ENCODE data around the gene ST8SIA6. TPM values are rescaled to one million over a fixed set of nuclear protein-coding genes. Genes with fewer than 3 reads are reported as not detected.

The ST8SIA6 gene
- total and polyA plus RNA-seq, 9 of the 15 experiments (the other 6 are each of a cell fraction or from before 2014, with no cell fraction given) = 0.69 to 6.7 (median 5.0) TPM

DNA sequence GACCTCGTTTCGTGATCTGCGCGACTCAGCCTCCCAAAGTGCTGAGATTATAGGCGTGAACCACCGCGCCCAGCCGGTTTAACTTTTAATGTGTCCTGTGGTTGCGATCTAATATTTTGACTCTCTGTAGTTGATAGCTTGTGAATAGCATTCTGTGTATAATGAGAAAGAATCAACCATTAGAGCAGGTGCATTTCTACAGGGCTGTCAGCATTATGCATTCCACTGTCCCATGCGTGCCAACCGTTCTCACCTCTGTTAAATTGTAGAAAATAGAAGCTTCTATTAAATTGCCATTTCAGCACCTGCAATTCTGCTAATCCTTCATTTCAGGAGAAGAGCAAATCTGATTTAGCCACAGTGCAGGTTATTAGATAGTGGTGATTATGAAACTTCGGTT lies 164.6 kb downstream of the ST8SIA6 start:
- no peak overlapping the region for H3K27ac ChIP-seq (ENCODE audit: extremely low read depth, low read depth, low read length)
- TF ChIP-seq POLR2B (IDR thresholded peaks at IDR 0.05; ENCODE audit: low read depth, partially characterized antibody) = no peak
- no peak for TF ChIP-seq ZNF764 (CRISPR knock-in tag; IDR thresholded peaks at IDR 0.05; ENCODE audit: low read depth)
- no peak for TF ChIP-seq HDAC3 (IDR thresholded peaks at IDR 0.05; ENCODE audit: borderline replicate concordance, partially characterized antibody)
- TF ChIP-seq KAT7 (CRISPR knock-in tag; IDR thresholded peaks at IDR 0.05; ENCODE audit: borderline replicate concordance) = no peak
- no peak for TF ChIP-seq ELK3 (CRISPR knock-in tag; IDR thresholded peaks at IDR 0.05)
- no peak for TF ChIP-seq PCBP1 (IDR thresholded peaks at IDR 0.05; ENCODE audit: low read depth, low read length, poor library complexity, severe bottlenecking)
- no peak for TF ChIP-seq ZNF780A (CRISPR knock-in tag; IDR thresholded peaks at IDR 0.05)
- TF ChIP-seq MCM5 (IDR thresholded peaks at IDR 0.05; ENCODE audit: low read depth) = no peak
- no peak for TF ChIP-seq PML (IDR thresholded peaks at IDR 0.05; ENCODE audit: low read length)
- no peak for TF ChIP-seq CBX2 (IDR thresholded peaks at IDR 0.05; ENCODE audit: insufficient read depth, low read length, poor library complexity, severe bottlenecking)
- no peak for TF ChIP-seq CBX8 (IDR thresholded peaks at IDR 0.05; ENCODE audit: borderline replicate concordance, extremely low read depth, low read depth, low read length, poor library complexity, severe bottlenecking)
- TF ChIP-seq ARID1B (IDR thresholded peaks at IDR 0.05) = no peak
- no peak for TF ChIP-seq HMG20B (CRISPR knock-in tag; IDR thresholded peaks at IDR 0.05)
- TF ChIP-seq HLTF (IDR thresholded peaks at IDR 0.05) = no peak
- no peak for TF ChIP-seq BRCA1 (IDR thresholded peaks at IDR 0.05)
- TF ChIP-seq BRCA1 (CRISPR knock-in tag; IDR thresholded peaks at IDR 0.05) = no peak
- in situ Hi-C loops (cut with MboI) (loop anchor here (5.0 to 25.0 kb wide), 5 partner anchors 188 to 948 kb away; no protein-coding TSS in a partner anchor), intact Hi-C loops (cut with micrococcal nuclease) (loop anchor here (1.0 to 10.0 kb wide), 7 partner anchors 123 to 945 kb away; no protein-coding TSS in a partner anchor)
- no peak overlapping the region for H2AFZ ChIP-seq (ENCODE audit: low read depth, low read length)
- WGBS (ENCODE audit: insufficient coverage, low coverage, missing lambda C conversion rate) = 79% methylated on average over 8 of the region's 12 CpGs
- no peaks in the 10 kb centered on the region for H3K79me2 ChIP-seq (ENCODE audit: control insufficient read depth, insufficient read depth, low read length)
- no peaks in the 10 kb centered on the region for H4K20me1 ChIP-seq (replicated peaks; ENCODE audit: control insufficient read depth, insufficient read depth, low read length)
- H3K4me2 ChIP-seq (ENCODE audit: insufficient read depth, low read length) = no peak overlapping the region; the same call in 1 of the 2 replicates
- ATAC-seq (no peak), DNase-seq (ENCODE audit: extremely low read depth in 1 of 4, low spot score in 3 of 4) (no peak), FAIRE-seq (no peak)
- no peaks in the 10 kb centered on the region for H3K27me3 ChIP-seq (ENCODE audit: control insufficient read depth in 2 of 2, insufficient read depth in 2 of 2, low read length in 2 of 2)
- peaks cover 0 to 3% of the 10 kb centered on the region in 2 experiments; a peak in 1 of 5 replicates for H3K4me1 ChIP-seq (replicated peaks in 1 of 2; ENCODE audit: control insufficient read depth in 2 of 2, insufficient read depth in 2 of 2, low read length in 2 of 2)
- no peaks in the 10 kb centered on the region for H3K9me3 ChIP-seq (replicated peaks; ENCODE audit: control insufficient read depth, insufficient read depth, low read depth, low read length)
- CTCF ChIA-PET (ENCODE audit: low intra/inter-chr PET ratio) = interaction anchor here (0.7 kb wide), 1 partner anchor 583 kb away, joined by 3 read pairs; no protein-coding TSS in a partner anchor
- no peak overlapping the region for H3K9ac ChIP-seq (ENCODE audit: insufficient read depth in 1 of 2, low read depth in 2 of 2, low read length in 2 of 2)
- H3K9me1 ChIP-seq (ENCODE audit: control insufficient read depth, insufficient read depth, low read length) = no peaks in the 10 kb centered on the region
- H3K4me3 ChIP-seq = no peak overlapping the region
- no TSS peak for BruUV-seq (replicated peaks)
- POLR2A ChIA-PET = interaction anchor here (0.5 to 1.1 kb wide), 2 partner anchors 10 to 139 kb away, joined by 3 to 4 read pairs; no protein-coding TSS in a partner anchor
- no peaks in the 10 kb centered on the region for H3K36me3 ChIP-seq (ENCODE audit: control insufficient read depth, insufficient read depth, low read length)

Data from K562 (cell line).